ENCODE results near the gene TPCN1.

DNA sequence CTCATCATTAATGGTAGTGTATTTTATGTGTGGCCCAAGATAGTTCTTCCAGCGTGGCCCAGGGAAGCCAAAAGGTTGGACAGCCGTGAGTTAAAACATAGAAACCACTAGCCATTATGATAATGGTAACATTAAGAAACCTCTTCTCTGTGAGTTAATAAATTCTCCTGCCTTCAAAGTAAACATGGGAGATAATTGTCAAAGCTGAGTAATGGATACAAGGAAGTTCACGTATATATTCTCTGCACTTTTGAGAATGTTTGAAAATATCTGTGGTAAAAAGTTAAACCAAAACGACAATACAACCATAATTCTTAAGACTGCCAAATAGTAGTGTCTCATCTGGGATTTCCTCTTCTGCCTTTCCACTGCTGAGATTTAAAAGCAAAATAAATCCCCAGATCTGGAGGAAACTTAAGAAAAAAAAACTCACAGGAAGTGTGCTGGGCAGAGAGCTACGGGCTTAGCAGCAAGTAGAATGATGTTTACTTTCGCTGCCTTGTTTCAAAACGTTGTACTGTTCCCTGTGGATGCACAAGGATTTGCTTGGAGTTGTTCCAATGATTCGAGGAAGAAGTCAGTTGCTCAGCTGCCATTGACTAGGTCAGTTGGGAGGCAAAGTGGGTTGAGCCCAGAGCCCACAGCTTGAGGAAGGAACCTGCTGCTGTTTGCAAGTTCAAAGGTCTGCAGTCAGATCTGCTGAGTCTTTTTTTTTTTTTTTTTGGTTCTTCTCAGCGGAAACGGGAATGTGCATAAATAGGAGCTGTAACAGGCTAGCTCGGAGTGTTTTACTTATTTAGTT lies 1.7 kb downstream of the TPCN1 start:
- TF ChIP-seq, protein P1, sequence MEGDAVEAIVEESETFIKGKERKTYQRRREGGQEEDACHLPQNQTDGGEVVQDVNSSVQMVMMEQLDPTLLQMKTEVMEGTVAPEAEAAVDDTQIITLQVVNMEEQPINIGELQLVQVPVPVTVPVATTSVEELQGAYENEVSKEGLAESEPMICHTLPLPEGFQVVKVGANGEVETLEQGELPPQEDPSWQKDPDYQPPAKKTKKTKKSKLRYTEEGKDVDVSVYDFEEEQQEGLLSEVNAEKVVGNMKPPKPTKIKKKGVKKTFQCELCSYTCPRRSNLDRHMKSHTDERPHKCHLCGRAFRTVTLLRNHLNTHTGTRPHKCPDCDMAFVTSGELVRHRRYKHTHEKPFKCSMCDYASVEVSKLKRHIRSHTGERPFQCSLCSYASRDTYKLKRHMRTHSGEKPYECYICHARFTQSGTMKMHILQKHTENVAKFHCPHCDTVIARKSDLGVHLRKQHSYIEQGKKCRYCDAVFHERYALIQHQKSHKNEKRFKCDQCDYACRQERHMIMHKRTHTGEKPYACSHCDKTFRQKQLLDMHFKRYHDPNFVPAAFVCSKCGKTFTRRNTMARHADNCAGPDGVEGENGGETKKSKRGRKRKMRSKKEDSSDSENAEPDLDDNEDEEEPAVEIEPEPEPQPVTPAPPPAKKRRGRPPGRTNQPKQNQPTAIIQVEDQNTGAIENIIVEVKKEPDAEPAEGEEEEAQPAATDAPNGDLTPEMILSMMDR (IDR thresholded peaks at IDR 0.05) = no peak
- no peak for TF ChIP-seq ZFX (IDR thresholded peaks at IDR 0.05; ENCODE audit: borderline replicate concordance)

All from 22Rv1 (cell line).